AG09309 (cell line): Measurements from ENCODE around the gene NRTN.

Experiments
- DNase-seq: peaks from one replicate; pipeline ENCODE4 v3.0.0-alpha.2; 2010; ENCODE audit warnings: low read depth
- H3K4me3 ChIP-seq: 2 replicates; pipeline ENCODE4 v1.5.1; 2011; ENCODE audit warnings: mild to moderate bottlenecking, low read depth, low read length, moderate library complexity; ENCODE audit not compliant: control insufficient read depth
- TF ChIP-seq, protein P1 (sequence below): IDR thresholded peaks from 2 replicates; pipeline ENCODE4 v1.5.1; 2011; ENCODE audit warnings: mild to moderate bottlenecking, low read depth, low read length, inconsistent platforms; ENCODE audit not compliant: insufficient read depth, control insufficient read depth; ENCODE audit errors: missing control alignments

The NRTN gene

DNA sequence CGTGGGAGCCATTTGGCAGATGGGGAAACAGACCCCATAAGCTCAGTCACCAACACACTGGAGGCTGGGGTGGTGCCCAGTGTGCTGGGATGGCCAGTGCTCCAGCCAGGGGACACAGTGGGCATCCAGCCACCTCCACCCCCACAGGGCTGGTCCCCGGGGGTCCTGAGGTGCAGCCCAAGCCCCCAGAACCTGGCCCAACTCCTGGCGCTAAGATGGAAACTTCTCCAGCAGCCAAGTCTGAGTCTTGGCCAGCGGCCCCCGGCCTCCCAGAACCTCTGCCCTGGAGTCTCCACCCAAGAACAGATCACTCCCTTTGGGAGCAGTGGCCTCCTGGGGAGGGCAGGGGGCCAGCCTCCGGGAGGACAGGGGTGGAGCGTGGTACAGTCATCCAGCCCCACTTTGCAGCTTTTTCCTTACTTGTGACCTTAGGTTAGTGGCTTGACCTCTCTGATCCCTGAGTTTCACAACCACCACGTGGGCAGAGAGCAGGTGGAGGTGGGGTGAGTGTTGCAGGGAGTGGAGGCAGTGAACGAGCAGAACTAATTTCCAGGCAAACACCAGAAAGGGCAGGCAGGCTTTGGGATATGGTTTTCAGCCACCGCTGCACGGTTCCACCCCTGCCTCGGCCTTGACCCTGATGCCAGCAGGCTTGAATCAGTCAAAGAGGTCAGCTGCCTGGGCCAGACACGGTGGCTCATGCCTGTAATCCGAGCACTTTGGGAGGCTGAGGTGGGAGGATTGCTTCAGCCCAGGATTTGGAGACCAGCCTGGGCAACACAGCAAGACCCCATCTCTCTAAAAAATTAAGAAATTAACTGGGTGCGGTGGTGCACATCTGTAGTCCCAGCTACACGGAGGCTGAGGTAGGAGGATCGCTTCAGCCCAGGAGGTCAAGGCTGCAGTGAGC is 4.3 kb upstream of the NRTN start:
- H3K4me3 ChIP-seq, result no peak overlapping the region
- TF ChIP-seq, protein P1, sequence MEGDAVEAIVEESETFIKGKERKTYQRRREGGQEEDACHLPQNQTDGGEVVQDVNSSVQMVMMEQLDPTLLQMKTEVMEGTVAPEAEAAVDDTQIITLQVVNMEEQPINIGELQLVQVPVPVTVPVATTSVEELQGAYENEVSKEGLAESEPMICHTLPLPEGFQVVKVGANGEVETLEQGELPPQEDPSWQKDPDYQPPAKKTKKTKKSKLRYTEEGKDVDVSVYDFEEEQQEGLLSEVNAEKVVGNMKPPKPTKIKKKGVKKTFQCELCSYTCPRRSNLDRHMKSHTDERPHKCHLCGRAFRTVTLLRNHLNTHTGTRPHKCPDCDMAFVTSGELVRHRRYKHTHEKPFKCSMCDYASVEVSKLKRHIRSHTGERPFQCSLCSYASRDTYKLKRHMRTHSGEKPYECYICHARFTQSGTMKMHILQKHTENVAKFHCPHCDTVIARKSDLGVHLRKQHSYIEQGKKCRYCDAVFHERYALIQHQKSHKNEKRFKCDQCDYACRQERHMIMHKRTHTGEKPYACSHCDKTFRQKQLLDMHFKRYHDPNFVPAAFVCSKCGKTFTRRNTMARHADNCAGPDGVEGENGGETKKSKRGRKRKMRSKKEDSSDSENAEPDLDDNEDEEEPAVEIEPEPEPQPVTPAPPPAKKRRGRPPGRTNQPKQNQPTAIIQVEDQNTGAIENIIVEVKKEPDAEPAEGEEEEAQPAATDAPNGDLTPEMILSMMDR, result no peak

DNA sequence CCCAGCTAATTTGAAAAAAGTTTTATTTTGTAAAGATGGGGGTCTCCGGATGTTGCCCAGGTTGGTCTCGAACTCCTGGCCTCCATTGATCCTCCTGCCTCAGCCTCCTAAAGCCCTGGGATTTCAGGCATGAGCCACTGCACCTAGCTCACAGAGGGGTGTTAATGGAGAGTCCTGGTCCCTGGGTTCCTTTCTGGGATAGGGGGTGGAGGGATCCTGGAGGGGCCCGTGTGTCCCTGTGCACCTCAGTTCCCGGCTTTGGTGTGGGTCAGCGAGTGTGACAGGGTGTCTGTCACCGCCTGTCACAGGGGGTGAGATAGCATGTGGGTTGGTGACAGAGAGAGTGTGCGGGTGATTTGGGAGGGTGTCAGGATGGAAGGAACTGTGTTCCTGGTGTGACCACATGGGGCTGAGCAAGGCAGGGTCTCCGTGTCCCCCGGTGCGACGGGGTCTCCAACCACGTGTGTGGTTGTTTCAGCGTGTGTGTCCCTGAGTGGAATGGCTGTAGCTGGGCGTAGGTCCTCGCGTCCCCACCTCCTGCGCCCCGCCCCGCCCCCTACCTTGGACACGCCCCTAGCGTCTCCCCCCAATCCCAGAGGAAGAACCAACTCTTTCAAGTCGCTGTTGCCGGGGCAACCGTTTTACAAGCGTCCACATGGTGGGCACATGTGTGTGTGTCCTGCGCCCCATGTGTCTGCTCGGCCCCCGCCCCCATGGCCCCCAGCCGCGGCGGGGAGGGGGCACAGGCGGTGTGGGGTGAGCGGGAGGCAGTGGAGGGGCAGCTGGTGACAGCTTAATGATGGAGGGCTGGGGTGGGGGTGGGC is 2.9 kb upstream of the NRTN start:
- no peak for DNase-seq
- no peak overlapping the region for H3K4me3 ChIP-seq
- TF ChIP-seq, protein P1, result no peak

More for the DNA sequence above, 4.3 kb upstream of the NRTN start:
- no peak for DNase-seq

DNA sequence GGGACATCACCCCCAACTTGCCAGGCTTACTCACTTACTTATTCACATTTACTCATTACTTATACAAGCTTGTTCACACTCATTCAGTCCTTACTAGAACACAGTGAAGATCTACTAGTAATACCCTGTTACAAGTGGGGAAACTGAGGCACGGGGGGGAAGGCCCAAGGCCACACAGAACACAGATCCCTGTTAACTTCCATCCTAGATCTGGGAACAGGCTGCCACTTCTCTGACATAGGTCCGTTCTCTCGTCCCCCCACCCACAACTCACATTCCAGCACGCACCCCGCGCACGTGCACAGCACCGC is 1.5 kb upstream of the NRTN start:
- no peak for DNase-seq
- peak overlapping the region; percentile 40 for H3K4me3 ChIP-seq
- TF ChIP-seq, protein P1, result no peak

DNA sequence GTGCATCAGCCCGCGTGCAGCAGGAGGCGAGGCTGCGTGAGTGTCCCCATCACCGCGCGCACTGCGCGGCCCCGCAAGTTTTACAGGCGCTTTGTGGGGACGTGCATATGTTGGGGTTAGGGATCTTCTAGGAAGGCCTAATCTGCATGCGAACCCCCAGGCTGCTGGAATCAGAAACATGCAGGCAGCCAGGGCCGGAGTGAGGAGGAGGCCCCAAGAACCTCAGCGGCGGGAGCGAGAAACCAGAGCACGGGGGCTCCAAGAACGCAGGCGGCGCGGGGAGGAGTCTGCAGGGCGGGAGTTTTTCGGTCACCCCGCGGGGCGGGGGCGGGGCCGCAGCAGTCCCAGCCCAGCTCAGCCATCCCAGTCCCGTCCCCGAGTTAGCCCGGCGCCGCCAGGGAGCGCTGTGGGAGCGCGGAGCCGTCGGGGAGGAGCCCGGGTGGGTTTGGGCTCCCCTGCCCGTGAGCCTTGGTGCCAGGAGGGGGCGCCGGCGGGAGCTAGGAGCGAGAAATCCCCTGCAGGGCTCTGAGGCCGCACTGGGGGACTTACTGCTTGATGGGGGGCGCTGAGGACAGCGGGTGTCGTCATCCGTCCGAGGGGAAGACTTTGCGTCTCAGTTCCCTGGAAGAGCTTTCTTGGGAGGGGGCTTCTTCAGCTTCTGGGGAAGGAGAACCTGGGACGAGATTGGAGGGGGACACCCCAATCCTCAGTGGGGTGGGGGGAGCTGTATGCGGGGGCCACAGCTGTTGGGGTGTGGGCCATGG is 933 bp upstream of the NRTN start:
- no peak for DNase-seq
- peak overlapping the region; percentile 40 for H3K4me3 ChIP-seq
- TF ChIP-seq, protein P1, result peak; percentile 90

DNA sequence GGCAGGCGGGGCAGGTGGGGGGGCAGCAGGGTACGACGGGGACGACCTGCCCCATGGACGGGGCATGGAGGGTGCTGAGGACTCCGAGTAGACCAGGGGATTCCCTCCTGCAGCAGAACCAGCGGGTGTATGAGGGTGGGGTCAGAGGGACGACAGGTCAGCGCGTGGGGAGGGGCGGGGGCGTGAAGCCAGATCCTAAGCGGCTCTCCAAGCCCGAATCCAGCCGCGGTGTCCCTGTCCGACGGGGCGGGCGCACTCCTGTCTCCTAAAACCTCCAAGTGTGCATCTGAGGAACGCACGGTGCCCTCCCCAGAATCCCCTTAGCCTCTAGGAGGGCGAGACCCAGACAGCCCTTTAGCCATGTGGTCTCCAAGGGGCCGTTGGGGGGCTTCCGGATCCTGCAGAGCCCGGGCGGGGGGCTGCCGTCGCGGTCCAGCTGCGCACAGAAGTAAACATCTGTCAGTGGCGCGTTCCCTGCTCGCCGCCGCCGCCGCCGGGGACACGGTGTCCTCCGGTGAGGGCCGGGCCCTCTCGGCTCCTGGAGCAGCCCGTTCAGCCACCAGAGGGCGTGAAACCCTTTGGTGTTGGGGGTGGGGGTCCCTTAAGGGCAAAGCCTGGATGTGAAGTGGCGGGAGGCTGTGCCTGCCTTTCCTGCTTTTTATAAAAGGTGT is 730 bp downstream of the NRTN start:
- H3K4me3 ChIP-seq, result no peak overlapping the region
- TF ChIP-seq, protein P1, result peak; percentile 72

DNA sequence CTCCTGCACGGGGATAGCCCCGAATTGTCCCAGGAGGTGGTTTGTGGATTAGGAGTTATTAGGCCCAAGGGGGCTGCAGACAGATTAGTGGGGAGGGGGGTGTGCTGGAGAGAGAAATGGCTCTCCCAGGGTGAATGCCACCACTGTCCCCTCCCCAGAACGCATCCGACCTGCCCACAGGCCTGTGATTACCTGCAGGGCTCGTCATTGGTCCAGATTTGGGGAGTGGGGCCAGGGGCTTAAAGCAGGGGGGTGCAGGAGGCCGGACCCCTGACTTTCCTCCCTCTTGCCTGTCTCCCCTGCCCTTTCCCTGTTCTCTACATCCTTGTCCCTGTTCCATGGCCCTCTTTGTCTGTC is 1.2 kb downstream of the NRTN start:
- no peak overlapping the region for H3K4me3 ChIP-seq
- TF ChIP-seq, protein P1, result no peak
- DNase-seq, result no peak

More for the DNA sequence above, 730 bp downstream of the NRTN start:
- DNase-seq, result no peak
